D721Med (cell line): ENCODE data around the gene JMJD6.

Experiments used
- DNase-seq: peaks from one replicate; pipeline ENCODE4 v3.0.0; 2011; ENCODE audit warnings: low spot score; ENCODE audit not compliant: insufficient read length
- FAIRE-seq: peaks from 2 replicates; lab custom pipeline; 2011; peaks lifted over from hg19 to GRCh38; lab: Jason Lieb, UNC
- CTCF ChIP-seq: IDR thresholded peaks from 2 replicates; pipeline ENCODE4 v1.5.1; 2012; ENCODE audit warnings: mild to moderate bottlenecking, control low read depth; ENCODE audit not compliant: insufficient read depth; ENCODE audit errors: missing control alignments

Gene JMJD6

GRCh38 chr17:76672892-76673291, 53.5 kb downstream of the JMJD6 start:
- DNase-seq (no peak), FAIRE-seq (no peak)
- TF ChIP-seq CTCF: no peak

GRCh38 chr17:76672270-76672851, 54.0 kb downstream of the JMJD6 start:
- TF ChIP-seq CTCF: no peak
- no peak for FAIRE-seq
- DNase-seq: no peak

- no peak for FAIRE-seq
- no peak for TF ChIP-seq CTCF
- no peak for DNase-seq
Observed at GRCh38 chr17:76671912-76672262, 54.5 kb downstream of the JMJD6 start.

- no peak for TF ChIP-seq CTCF
- DNase-seq (peak; percentile 85), FAIRE-seq (no peak)
Observed at GRCh38 chr17:76671123-76671911, 55.1 kb downstream of the JMJD6 start.

GRCh38 chr17:76670718-76671122, 55.7 kb downstream of the JMJD6 start:
- FAIRE-seq (no peak), DNase-seq (no peak)
- TF ChIP-seq CTCF: no peak

- no peak for TF ChIP-seq CTCF
- DNase-seq: no peak
- FAIRE-seq: no peak
Observed at GRCh38 chr17:76670020-76670717, 56.2 kb downstream of the JMJD6 start.
